HFFc6 (cell line): ENCODE measurements around the gene TM9SF2. TPM values are rescaled to one million over a fixed set of nuclear protein-coding genes. Genes with fewer than 3 reads are reported as not detected.

Experiments used
- DNase-seq: peaks from one replicate; pipeline ENCODE4 v3.0.0-alpha.2; 2018
- H3K27ac Mint-ChIP-seq: 2 replicates; pipeline ENCODE4 v1.8.0; 2020; ENCODE audit warnings: mild to moderate bottlenecking, mixed read lengths
- H3K27me3 Mint-ChIP-seq: 2 replicates; pipeline ENCODE4 v1.8.0; 2021; ENCODE audit warnings: mild to moderate bottlenecking, moderate library complexity, mixed read lengths; ENCODE audit not compliant: insufficient read depth
- H3K36me3 Mint-ChIP-seq: 2 replicates; pipeline ENCODE4 v1.8.0; 2021; ENCODE audit warnings: low read depth, mixed read lengths
- H3K4me1 Mint-ChIP-seq: 2 replicates; pipeline ENCODE4 v1.8.0; 2020; ENCODE audit warnings: low read depth, mixed read lengths
- H3K4me3 Mint-ChIP-seq: 2 replicates; pipeline ENCODE4 v1.8.0; 2020; ENCODE audit warnings: mild to moderate bottlenecking, moderate library complexity, mixed read lengths
- H3K9me3 Mint-ChIP-seq: 2 replicates; pipeline ENCODE4 v1.8.0; 2020; ENCODE audit warnings: mild to moderate bottlenecking, mixed read lengths
- CTCF ChIP-seq: fragments of 200-600 bp; sonication (generic); IDR thresholded peaks from 2 replicates; pipeline ENCODE4 v1.5.0; 2021; ENCODE audit warnings: antibody characterized with exemption, mild to moderate bottlenecking
- total RNA-seq, 6 experiments: library from RNA; stranded (reverse); fragmentation: NEBNext Ultra II Directional; extraction: Animal tissue kit (Norgen Biotek cat#: 25700); gene quantifications; 2 replicates in 1 of 6; 3 replicates in 5 of 6; pipeline ENCODE4 v1.2.3, GENCODE V29; 2021

The TM9SF2 gene
- total RNA-seq, 6 experiments from 2014 or later = 101 to 127 (median 122) TPM

- no peaks in the 10 kb centered on the region for H3K27me3 Mint-ChIP-seq
Observed at GRCh38 chr13:99525967-99526366, 24.7 kb downstream of the TM9SF2 start.

GRCh38 chr13:99526549-99526948 lies 25.3 kb downstream of the TM9SF2 start:
- Mint-ChIP-seq H3K36me3 (peaks cover 31% of the 10 kb centered on the region), H3K9me3 (no peaks in the 10 kb centered on the region), H3K27me3 (no peaks in the 10 kb centered on the region), H3K27ac (no peak overlapping the region), H3K4me3 (no peak overlapping the region), H3K4me1 (no peaks in the 10 kb centered on the region)
- DNase-seq = no peak
- TF ChIP-seq CTCF = no peak

More at GRCh38 chr13:99525967-99526366, 24.7 kb downstream of the TM9SF2 start:
- no peak overlapping the region for H3K4me3 Mint-ChIP-seq
- DNase-seq = no peak
- TF ChIP-seq CTCF = no peak
- no peaks in the 10 kb centered on the region for H3K4me1 Mint-ChIP-seq
- peak overlapping the region; percentile 46; the same call in 1 of the 2 replicates for H3K27ac Mint-ChIP-seq
- H3K9me3 Mint-ChIP-seq = no peaks in the 10 kb centered on the region
- peaks cover 36% of the 10 kb centered on the region for H3K36me3 Mint-ChIP-seq

- no peak overlapping the region for H3K4me3 Mint-ChIP-seq
- no peaks in the 10 kb centered on the region for H3K9me3 Mint-ChIP-seq
- H3K4me1 Mint-ChIP-seq = no peaks in the 10 kb centered on the region
- H3K36me3 Mint-ChIP-seq = peaks cover 28% of the 10 kb centered on the region
- no peaks in the 10 kb centered on the region for H3K27me3 Mint-ChIP-seq
- TF ChIP-seq CTCF = no peak
- no peak for DNase-seq
- no peak overlapping the region for H3K27ac Mint-ChIP-seq
Observed at GRCh38 chr13:99527301-99527700, 26.0 kb downstream of the TM9SF2 start.

- TF ChIP-seq CTCF = 0 out of 2 replicates have a peak, but pooled peaks have one; percentile 25
- DNase-seq = no peak
- Mint-ChIP-seq H3K27ac (no peak overlapping the region), H3K4me3 (no peak overlapping the region), H3K4me1 (no peaks in the 10 kb centered on the region), H3K27me3 (no peaks in the 10 kb centered on the region), H3K36me3 (peaks cover 23% of the 10 kb centered on the region), H3K9me3 (no peaks in the 10 kb centered on the region)
Observed at GRCh38 chr13:99528547-99528946, 27.3 kb downstream of the TM9SF2 start.

GRCh38 chr13:99536023-99536422 lies 34.8 kb downstream of the TM9SF2 start:
- DNase-seq = no peak
- no peaks in the 10 kb centered on the region for H3K9me3 Mint-ChIP-seq
- TF ChIP-seq CTCF = no peak
- H3K4me3 Mint-ChIP-seq = no peak overlapping the region
- peaks cover 9% of the 10 kb centered on the region for H3K4me1 Mint-ChIP-seq
- H3K36me3 Mint-ChIP-seq = peaks cover 8% of the 10 kb centered on the region; the same call in 1 of the 2 replicates
- no peak overlapping the region; the same call in 1 of the 2 replicates for H3K27ac Mint-ChIP-seq
- no peaks in the 10 kb centered on the region for H3K27me3 Mint-ChIP-seq

- Mint-ChIP-seq H3K36me3 (peaks cover 18% of the 10 kb centered on the region), H3K9me3 (no peaks in the 10 kb centered on the region), H3K27ac (peak overlapping the region; percentile 26; the same call in 1 of the 2 replicates), H3K4me3 (no peak overlapping the region), H3K27me3 (no peaks in the 10 kb centered on the region), H3K4me1 (peaks cover 9% of the 10 kb centered on the region)
- TF ChIP-seq CTCF = no peak
- DNase-seq = no peak
Observed at GRCh38 chr13:99540530-99540929, 39.3 kb downstream of the TM9SF2 start.
